Mesodermal cell (in vitro differentiated cells): ENCODE data around the gene GRID1.

Experiments
- H3K27ac ChIP-seq: 2 replicates; pipeline ENCODE4 v1.7.0; 2013; ENCODE audit warnings: mild to moderate bottlenecking, low read depth, low read length, moderate library complexity; ENCODE audit not compliant: severe bottlenecking
- H3K36me3 ChIP-seq: 2 replicates; pipeline ENCODE4 v1.7.1; 2013; ENCODE audit warnings: mild to moderate bottlenecking, low read length, moderate library complexity; ENCODE audit not compliant: control insufficient read depth, insufficient read depth
- H3K4me1 ChIP-seq: one replicate; pipeline ENCODE4 v1.7.1; 2013; ENCODE audit warnings: mild to moderate bottlenecking, low read length; ENCODE audit not compliant: insufficient read depth, control insufficient read depth, poor library complexity, severe bottlenecking
- H3K4me3 ChIP-seq: 2 replicates; pipeline ENCODE4 v1.7.0; 2013; ENCODE audit warnings: low read length, control low read depth, mild to moderate bottlenecking; ENCODE audit not compliant: insufficient read depth, poor library complexity, severe bottlenecking; ENCODE audit errors: extremely low read depth
- H3K9me3 ChIP-seq: 2 replicates; pipeline ENCODE4 v1.7.1; 2013; ENCODE audit warnings: mild to moderate bottlenecking, low read length, moderate library complexity; ENCODE audit not compliant: control insufficient read depth
- WGBS, 2 experiments: methylation state at CpG; one replicate each; pipeline ENCODE4 v1.1.5; 2013; ENCODE audit warnings: missing lambda C conversion rate in 2 of 2; ENCODE audit not compliant: insufficient coverage in 2 of 2; 5-methylcytosine and 5-hydroxymethylcytosine counted together

Gene GRID1

DNA sequence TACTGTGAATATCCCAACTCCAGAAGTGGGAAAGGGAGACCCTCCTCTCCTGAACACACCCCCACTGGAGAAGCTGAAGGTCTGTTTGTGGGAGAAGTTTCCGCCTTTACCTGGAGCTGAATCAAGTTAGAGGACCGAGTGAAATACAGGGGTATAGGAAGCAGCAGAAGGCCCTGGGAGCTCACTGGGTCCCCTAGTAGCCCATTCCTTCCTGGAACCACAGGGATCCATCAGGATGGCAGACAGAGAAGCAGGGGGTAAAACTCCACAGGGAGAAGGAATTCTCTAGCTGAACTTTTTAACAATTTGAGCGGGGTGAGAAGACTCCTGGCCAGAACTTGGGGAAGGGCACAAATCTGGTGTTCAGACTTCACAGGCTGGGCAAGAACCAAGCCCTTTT lies 275.8 kb downstream of the GRID1 start:
- WGBS, 2 experiments = 100% methylated on average over 3 of the region's 3 CpGs
- no peak overlapping the region for H3K4me3 ChIP-seq
- no peaks in the 10 kb centered on the region for H3K9me3 ChIP-seq
- H3K36me3 ChIP-seq = no peaks in the 10 kb centered on the region
- no peak overlapping the region for H3K27ac ChIP-seq
- no peaks in the 10 kb centered on the region for H3K4me1 ChIP-seq

DNA sequence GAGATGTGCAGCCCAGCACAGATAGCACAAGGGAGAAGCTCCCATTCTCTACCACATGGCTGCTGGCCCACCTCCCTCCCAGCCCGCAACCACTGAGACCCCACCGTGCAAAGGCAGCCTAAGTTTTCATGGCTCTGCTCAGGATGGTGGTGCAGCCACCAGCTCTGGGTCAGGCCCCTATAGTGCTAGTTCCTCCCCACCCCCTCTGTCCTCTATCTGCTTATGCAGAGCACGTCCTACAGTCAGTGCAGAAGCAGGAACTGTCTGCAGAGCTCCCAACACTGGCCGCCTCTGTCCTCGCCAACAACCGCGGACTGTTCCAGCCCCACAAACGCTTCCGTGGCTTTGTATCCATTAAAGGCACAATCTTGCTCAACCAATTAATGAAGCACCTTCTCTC lies 278.9 kb downstream of the GRID1 start:
- Histone ChIP-seq H3K4me3 (no peak overlapping the region), H3K9me3 (no peaks in the 10 kb centered on the region), H3K27ac (no peak overlapping the region), H3K36me3 (no peaks in the 10 kb centered on the region), H3K4me1 (no peaks in the 10 kb centered on the region)
- 86 to 89% methylated on average over 9 of the region's 9 CpGs for WGBS, 2 experiments

DNA sequence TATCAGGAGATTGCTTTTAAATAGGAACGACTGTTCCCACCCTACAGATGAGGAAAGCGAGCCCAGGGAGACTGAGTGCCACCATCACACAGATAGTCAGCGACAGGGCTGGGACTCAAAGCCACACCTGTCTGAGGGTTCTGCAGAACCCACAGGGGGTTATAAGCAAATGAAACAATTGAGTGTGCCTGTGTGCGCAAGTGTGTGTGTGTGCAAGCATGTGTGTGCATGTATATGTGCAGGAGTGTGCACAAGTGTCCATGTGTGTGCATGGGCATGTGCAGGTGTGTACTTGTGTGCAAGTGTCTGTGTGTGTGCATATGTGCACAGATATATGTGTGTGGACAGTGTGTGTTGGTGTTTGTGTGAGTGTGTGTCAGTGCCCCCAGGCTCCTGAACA lies 280.2 kb downstream of the GRID1 start:
- Histone ChIP-seq H3K27ac (no peak overlapping the region), H3K9me3 (no peaks in the 10 kb centered on the region), H3K4me3 (no peak overlapping the region), H3K4me1 (no peaks in the 10 kb centered on the region), H3K36me3 (no peaks in the 10 kb centered on the region)
- 99 to 100% methylated on average over 4 of the region's 4 CpGs for WGBS, 2 experiments

DNA sequence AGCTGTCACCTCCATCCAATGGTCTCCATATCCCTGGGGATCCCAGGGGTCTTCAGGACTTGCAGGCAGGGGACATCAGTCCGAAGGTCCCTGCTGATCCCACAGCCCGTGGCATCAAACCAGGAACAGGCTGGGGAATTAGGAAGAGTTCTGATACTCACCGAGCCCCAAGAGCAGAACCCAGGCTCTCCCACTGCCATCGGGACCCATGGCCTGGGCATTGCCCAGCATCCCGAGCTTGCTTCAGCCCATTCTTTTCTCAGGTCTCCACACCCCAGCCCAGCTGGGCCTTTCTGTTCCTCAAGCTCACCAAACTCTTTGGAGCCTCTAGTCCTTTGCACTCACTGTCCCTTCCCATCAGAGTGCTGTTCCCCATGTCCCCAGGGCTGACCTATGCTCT lies 280.9 kb downstream of the GRID1 start:
- Histone ChIP-seq H3K27ac (no peak overlapping the region), H3K4me1 (no peaks in the 10 kb centered on the region), H3K4me3 (no peak overlapping the region), H3K9me3 (no peaks in the 10 kb centered on the region), H3K36me3 (no peaks in the 10 kb centered on the region)
- 94 to 98% methylated on average over 5 of the region's 5 CpGs for WGBS, 2 experiments

DNA sequence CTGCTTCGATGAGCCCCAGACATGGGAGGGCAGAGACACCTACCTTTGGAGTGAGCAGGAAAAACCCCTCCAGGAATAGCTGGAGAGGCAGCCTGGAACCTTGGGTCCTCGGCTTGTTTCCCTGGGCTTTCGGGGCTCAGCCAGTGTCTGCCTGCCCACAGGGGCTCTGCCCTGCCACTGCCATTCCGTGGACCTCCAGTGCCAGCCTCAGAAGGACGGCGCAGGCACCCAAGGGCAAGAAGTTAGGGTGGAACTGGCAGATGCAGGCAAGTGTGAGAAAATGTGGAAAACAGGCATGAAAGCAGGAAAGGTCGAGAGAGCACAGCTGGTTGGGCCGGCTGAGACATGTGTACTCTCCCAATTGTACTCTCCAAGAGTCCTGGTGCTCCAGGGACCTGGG lies 281.5 kb downstream of the GRID1 start:
- Histone ChIP-seq H3K9me3 (no peaks in the 10 kb centered on the region), H3K27ac (no peak overlapping the region), H3K4me3 (no peak overlapping the region), H3K4me1 (no peaks in the 10 kb centered on the region), H3K36me3 (no peaks in the 10 kb centered on the region)
- 88 to 95% methylated on average over 6 of the region's 8 CpGs for WGBS, 2 experiments

DNA sequence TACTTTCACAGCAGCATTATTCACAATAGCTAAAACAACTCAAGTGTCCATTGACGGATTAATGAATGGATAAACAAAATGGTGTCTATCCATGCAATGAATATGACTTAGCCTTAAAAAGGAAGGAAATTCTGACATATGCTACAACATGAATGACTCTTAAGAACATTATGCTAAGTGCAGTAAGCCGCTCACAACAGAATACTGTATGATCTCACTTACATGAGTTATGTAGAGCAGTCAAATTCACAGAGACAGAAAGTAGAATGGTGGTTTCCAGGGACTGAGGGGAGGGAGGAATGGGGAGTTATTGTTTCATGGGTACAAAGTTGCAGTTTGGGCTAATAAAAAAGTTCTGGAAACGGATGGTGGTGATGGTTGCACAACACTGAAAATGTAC lies 282.0 kb downstream of the GRID1 start:
- Histone ChIP-seq H3K27ac (no peak overlapping the region), H3K36me3 (no peaks in the 10 kb centered on the region), H3K4me3 (no peak overlapping the region), H3K9me3 (no peaks in the 10 kb centered on the region), H3K4me1 (peaks cover 4% of the 10 kb centered on the region)
- WGBS, 2 experiments = 83% methylated on average over 2 of the region's 3 CpGs; no CpG with 5 or more reads in 1 of the 2 experiments

DNA sequence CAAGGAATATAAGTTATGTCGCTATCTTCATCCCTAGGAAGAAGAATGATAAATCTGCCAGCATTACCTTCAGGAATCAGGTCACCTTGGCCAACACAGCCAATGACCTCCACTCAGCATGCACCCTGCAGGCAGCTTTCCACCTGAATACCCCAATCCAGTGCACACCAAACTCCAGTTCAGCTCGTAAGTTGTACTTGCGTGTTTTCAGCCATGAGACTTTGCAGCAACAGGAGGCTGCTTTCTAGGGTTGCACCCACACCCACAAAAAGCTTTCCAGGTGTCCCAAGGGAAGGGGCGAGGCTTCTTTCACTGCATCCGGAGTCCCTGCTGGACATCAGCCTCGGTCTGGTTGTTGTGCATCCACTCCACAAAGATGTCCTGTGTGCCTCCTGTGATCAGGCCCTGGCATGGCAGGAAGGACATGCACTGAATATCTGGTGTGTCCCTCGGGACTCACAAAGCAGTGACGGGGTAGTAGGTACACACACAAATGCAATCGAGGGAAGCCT lies 282.9 kb downstream of the GRID1 start:
- H3K27ac ChIP-seq = no peak overlapping the region
- H3K9me3 ChIP-seq = no peaks in the 10 kb centered on the region
- H3K4me3 ChIP-seq = no peak overlapping the region
- no peaks in the 10 kb centered on the region for H3K36me3 ChIP-seq
- peaks cover 12% of the 10 kb centered on the region for H3K4me1 ChIP-seq
- WGBS, 2 experiments = 91% methylated on average over 6 to 8 of the region's 9 CpGs

DNA sequence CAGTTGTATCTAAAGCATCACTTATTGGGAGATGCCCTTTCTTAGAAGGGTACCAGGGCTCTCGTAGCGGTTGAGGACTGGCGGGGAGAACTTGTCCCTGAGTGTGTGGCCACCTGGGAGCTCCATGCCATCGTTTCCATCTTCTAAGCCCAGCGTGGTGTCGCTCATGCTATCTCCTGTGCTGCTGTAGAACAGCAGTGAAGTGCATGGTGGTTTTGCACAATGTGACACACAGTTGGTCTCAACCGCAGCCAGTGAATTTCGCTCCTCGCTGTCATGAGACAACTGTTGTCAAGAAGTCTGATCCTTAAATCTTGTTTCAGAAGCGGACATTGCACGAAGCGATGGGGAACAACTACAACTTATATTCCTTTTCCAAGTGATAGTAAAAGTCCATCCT lies 283.4 kb downstream of the GRID1 start:
- H3K9me3 ChIP-seq = no peaks in the 10 kb centered on the region
- H3K36me3 ChIP-seq = no peaks in the 10 kb centered on the region
- H3K4me3 ChIP-seq = no peak overlapping the region
- H3K27ac ChIP-seq = no peak overlapping the region
- H3K4me1 ChIP-seq = peaks cover 17% of the 10 kb centered on the region
- 85 to 87% methylated on average over 12 of the region's 12 CpGs for WGBS, 2 experiments

DNA sequence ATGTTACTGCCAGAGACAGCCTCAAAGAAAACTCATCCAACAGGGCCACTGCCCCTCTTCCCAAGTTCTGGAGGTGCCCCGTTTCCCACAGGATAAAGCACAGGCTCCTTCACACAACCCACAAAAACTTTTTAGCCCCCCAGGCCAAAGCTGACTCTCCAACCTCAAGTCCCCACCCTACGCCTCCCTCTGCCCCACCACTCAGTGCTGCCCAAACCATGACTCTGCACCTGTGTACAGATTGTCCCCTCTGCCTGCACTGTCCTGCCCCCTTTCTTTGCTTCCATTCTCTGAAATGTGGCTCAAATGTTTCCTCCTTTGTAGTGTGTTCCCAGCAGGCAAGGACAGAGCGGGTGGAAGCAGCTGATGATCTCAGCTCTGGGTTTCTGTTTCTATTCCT lies 284.0 kb downstream of the GRID1 start:
- peaks cover 19% of the 10 kb centered on the region for H3K4me1 ChIP-seq
- WGBS, 2 experiments = 94 to 96% methylated on average over 2 to 3 of the region's 3 CpGs
- H3K9me3 ChIP-seq = no peaks in the 10 kb centered on the region
- no peak overlapping the region for H3K27ac ChIP-seq
- H3K36me3 ChIP-seq = no peaks in the 10 kb centered on the region
- no peak overlapping the region for H3K4me3 ChIP-seq

DNA sequence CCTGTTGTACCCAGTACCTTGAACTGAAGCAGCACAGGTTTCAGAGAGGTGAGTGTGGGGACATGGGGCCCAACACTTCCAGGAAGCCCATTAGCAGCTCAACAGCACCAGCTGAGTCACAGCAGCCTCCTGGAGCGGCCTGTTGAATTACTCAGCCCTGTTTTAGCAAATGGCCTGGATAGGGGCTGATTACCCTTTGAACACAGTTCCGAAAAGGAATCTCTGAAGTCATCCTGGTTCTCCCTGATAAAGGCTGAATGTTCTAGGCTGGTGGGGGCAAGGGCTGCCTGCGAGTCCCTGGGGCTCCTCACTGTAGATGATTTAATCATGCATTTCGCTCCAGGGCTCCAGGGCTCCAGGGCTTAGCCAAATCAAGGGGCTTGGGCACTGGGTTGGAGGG lies 287.5 kb downstream of the GRID1 start:
- H3K27ac ChIP-seq = peak overlapping the region; percentile 73
- no peaks in the 10 kb centered on the region for H3K9me3 ChIP-seq
- H3K36me3 ChIP-seq = no peaks in the 10 kb centered on the region
- WGBS, 2 experiments = 15 to 28% methylated on average over 3 to 4 of the region's 4 CpGs
- H3K4me1 ChIP-seq = peaks cover 19% of the 10 kb centered on the region
- no peak overlapping the region for H3K4me3 ChIP-seq

DNA sequence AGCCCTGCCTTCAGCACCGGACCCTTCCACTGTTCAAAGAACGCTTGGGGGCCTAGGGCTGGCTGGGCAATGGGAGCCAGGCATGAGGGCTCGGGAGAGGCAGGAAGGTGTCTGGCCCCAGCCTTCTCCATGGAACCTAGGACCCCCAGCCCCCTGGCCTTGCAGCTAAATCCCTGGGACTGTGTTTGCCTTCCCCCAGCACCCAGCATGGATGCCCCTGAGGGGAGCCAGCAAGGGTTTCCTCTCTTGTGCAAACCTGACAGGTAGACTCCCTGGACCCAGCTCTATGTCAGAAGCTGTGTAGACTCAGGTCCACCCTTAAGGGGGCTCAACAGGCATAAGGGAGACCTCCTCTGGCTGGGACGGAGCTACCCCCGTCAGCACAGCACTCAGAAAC lies 288.0 kb downstream of the GRID1 start:
- 82% methylated on average over 4 of the region's 5 CpGs for WGBS, 2 experiments
- H3K27ac ChIP-seq = peak overlapping the region; percentile 73
- no peaks in the 10 kb centered on the region for H3K36me3 ChIP-seq
- no peaks in the 10 kb centered on the region for H3K9me3 ChIP-seq
- H3K4me1 ChIP-seq = peaks cover 19% of the 10 kb centered on the region
- H3K4me3 ChIP-seq = no peak overlapping the region
